ENCODE measurements around the gene C6orf47. TPM values are rescaled to one million over a fixed set of nuclear protein-coding genes. Genes with fewer than 3 reads are reported as not detected.
A peak's percentile ranks its signal among the peaks of the same experiment; 100 is the strongest.

The C6orf47 gene
- total and polyA plus RNA-seq, 10 of the 15 experiments (the other 5 are each of a cell fraction or from before 2014, with no cell fraction given): 0.16 to 20.4 (median 17.3) TPM; not detected in 1

DNA sequence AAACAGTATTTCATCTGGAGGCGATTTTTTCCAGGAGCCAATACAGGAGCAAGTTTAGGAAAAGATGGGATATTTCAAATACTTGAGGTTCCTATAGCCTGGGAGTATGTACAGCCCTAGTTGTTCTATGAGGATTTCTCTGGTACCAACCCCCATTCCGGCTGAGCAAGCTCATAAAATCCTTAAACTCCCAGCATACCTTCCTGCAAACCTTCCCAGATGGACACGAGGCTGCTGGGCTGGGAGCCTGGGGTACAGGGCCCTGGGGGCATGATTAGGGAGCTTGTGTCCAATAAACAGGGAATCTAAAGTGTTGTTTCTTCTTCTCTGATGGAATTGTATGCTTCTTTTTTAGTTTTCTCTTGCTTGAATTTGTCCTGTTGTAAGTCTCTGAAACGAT lies 38.6 kb downstream of the C6orf47 start:
- H2AFZ ChIP-seq (ENCODE audit: control insufficient read depth, low read depth, low read length): no peak overlapping the region
- ChIA-PET SMC1A (ENCODE audit: uncharacterized antibody, unreplicated experiment) (interaction anchor here (0.7 to 2.9 kb wide), 16 partner anchors 12 to 241 kb away, joined by 3 to 15 read pairs (median 4); partner anchors contain the start of genes BAG6, C6orf47, DDX39B and GPANK1), RAD21 (ENCODE audit: unreplicated experiment) (interaction anchor here (0.6 to 2.6 kb wide), 7 partner anchors 23 to 208 kb away, joined by 3 to 11 read pairs (median 3); partner anchors contain the start of genes ATP6V1G2, BAG6, NFKBIL1 and TNF), CTCF (interaction anchor here (0.9 to 3.0 kb wide), 11 partner anchors 22 to 81 kb away, joined by 3 to 17 read pairs (median 4); partner anchors contain the start of genes ABHD16A, ATP6V1G2, BAG6 and LY6G5C), POLR2A (interaction anchor here (0.6 to 5.2 kb wide), 19 partner anchors 12 to 313 kb away, joined by 3 to 58 read pairs (median 3); partner anchors contain the start of genes ABHD16A, APOM, BAG6 and C6orf47)
- H3K27ac ChIP-seq (ENCODE audit: control insufficient read depth, insufficient read depth): peak overlapping the region; percentile 96
- in situ Hi-C loops (cut with MboI): no loop called here
- peak overlapping the region; percentile 99 for H3K9ac ChIP-seq (ENCODE audit: control insufficient read depth, insufficient read depth, low read length)
- H3K36me3 ChIP-seq (ENCODE audit: control insufficient read depth in 2 of 2, insufficient read depth in 2 of 2, low read length in 1 of 2): peaks cover 26 to 32% of the 10 kb centered on the region in 2 experiments
- peaks cover 39% of the 10 kb centered on the region for H3K79me2 ChIP-seq (ENCODE audit: control insufficient read depth, insufficient read depth, low read length)
- no peak for ATAC-seq
- no peak for DNase-seq (ENCODE audit: low read depth, low spot score)
- peaks cover 4% of the 10 kb centered on the region; the same call in 1 of the 2 replicates for H4K20me1 ChIP-seq (ENCODE audit: control insufficient read depth, insufficient read depth)
- intact Hi-C loops (cut with micrococcal nuclease; ENCODE audit: unreplicated experiment): no loop called here
- TF ChIP-seq GABPA (IDR thresholded peaks at IDR 0.05; ENCODE audit: low read depth) (no peak), SPI1 (IDR thresholded peaks at IDR 0.05; ENCODE audit: borderline replicate concordance, insufficient read depth, low read depth, low read length) (no peak)
- FAIRE-seq: no peak
- H3K4me1 ChIP-seq (ENCODE audit: control insufficient read depth, insufficient read depth, low read length): peaks cover 3% of the 10 kb centered on the region
- H3K4me3 ChIP-seq: peak overlapping the region; percentile 86
- H3K4me2 ChIP-seq (ENCODE audit: control insufficient read depth, insufficient read depth): peak overlapping the region; percentile 74
- H3K9me3 ChIP-seq (replicated peaks; ENCODE audit: control insufficient read depth, insufficient read depth, low read length): no peaks in the 10 kb centered on the region
- no TSS peak for BruUV-seq (replicated peaks)
- no peaks in the 10 kb centered on the region for H3K27me3 ChIP-seq (replicated peaks in 1 of 2; ENCODE audit: control insufficient read depth in 2 of 2, insufficient read depth in 2 of 2, low read length in 1 of 2)
- WGBS (ENCODE audit: insufficient coverage, insufficient replicate concordance, low lambda C conversion rate, missing lambda C conversion rate): 7% methylated on average over 4 of the region's 4 CpGs

- POLR2A ChIA-PET: interaction anchor here (0.6 to 5.2 kb wide), 18 partner anchors 11 to 313 kb away, joined by 3 to 58 read pairs (median 4); partner anchors contain the start of genes APOM, BAG6, C6orf47 and DDX39B
- CTCF ChIA-PET: interaction anchor here (0.9 to 3.0 kb wide), 9 partner anchors 22 to 82 kb away, joined by 3 to 17 read pairs (median 3); partner anchors contain the start of genes ABHD16A, ATP6V1G2, BAG6 and LY6G5C
- Histone ChIP-seq H2AFZ (ENCODE audit: control insufficient read depth, low read depth, low read length) (no peak overlapping the region), H3K4me3 (peak overlapping the region; percentile 86), H3K79me2 (ENCODE audit: control insufficient read depth, insufficient read depth, low read length) (peaks cover 42% of the 10 kb centered on the region), H3K4me2 (ENCODE audit: control insufficient read depth, insufficient read depth) (peak overlapping the region; percentile 74), H3K27ac (ENCODE audit: control insufficient read depth, insufficient read depth) (peak overlapping the region; percentile 96), H3K9me3 (replicated peaks; ENCODE audit: control insufficient read depth, insufficient read depth, low read length) (no peaks in the 10 kb centered on the region), H3K4me1 (ENCODE audit: control insufficient read depth, insufficient read depth, low read length) (peaks cover 6% of the 10 kb centered on the region), H3K36me3 (ENCODE audit: control insufficient read depth in 2 of 2, insufficient read depth in 2 of 2, low read length in 1 of 2) (peaks cover 21 to 31% of the 10 kb centered on the region in 2 experiments), H3K9ac (ENCODE audit: control insufficient read depth, insufficient read depth, low read length) (peak overlapping the region; percentile 99), H3K27me3 (replicated peaks in 1 of 2; ENCODE audit: control insufficient read depth in 2 of 2, insufficient read depth in 2 of 2, low read length in 1 of 2) (no peaks in the 10 kb centered on the region), H4K20me1 (ENCODE audit: control insufficient read depth, insufficient read depth) (peaks cover 4% of the 10 kb centered on the region; the same call in 1 of the 2 replicates)
- in situ Hi-C loops (cut with MboI) (no loop called here), intact Hi-C loops (cut with micrococcal nuclease; ENCODE audit: unreplicated experiment) (no loop called here)
- ATAC-seq (no peak), DNase-seq (ENCODE audit: low read depth, low spot score) (no peak), FAIRE-seq (no peak)
- BruUV-seq (replicated peaks): TSS peak; percentile 67
- RAD21 ChIA-PET (ENCODE audit: unreplicated experiment): interaction anchor here (0.6 to 2.6 kb wide), 5 partner anchors 22 to 209 kb away, joined by 3 to 11 read pairs (median 5); partner anchors contain the start of genes ATP6V1G2, BAG6, NFKBIL1 and TNF
- SMC1A ChIA-PET (ENCODE audit: uncharacterized antibody, unreplicated experiment): interaction anchor here (0.8 to 2.9 kb wide), 12 partner anchors 12 to 209 kb away, joined by 3 to 15 read pairs (median 6); partner anchors contain the start of genes BAG6, C6orf47, DDX39B and GPANK1
- TF ChIP-seq, protein P1, sequence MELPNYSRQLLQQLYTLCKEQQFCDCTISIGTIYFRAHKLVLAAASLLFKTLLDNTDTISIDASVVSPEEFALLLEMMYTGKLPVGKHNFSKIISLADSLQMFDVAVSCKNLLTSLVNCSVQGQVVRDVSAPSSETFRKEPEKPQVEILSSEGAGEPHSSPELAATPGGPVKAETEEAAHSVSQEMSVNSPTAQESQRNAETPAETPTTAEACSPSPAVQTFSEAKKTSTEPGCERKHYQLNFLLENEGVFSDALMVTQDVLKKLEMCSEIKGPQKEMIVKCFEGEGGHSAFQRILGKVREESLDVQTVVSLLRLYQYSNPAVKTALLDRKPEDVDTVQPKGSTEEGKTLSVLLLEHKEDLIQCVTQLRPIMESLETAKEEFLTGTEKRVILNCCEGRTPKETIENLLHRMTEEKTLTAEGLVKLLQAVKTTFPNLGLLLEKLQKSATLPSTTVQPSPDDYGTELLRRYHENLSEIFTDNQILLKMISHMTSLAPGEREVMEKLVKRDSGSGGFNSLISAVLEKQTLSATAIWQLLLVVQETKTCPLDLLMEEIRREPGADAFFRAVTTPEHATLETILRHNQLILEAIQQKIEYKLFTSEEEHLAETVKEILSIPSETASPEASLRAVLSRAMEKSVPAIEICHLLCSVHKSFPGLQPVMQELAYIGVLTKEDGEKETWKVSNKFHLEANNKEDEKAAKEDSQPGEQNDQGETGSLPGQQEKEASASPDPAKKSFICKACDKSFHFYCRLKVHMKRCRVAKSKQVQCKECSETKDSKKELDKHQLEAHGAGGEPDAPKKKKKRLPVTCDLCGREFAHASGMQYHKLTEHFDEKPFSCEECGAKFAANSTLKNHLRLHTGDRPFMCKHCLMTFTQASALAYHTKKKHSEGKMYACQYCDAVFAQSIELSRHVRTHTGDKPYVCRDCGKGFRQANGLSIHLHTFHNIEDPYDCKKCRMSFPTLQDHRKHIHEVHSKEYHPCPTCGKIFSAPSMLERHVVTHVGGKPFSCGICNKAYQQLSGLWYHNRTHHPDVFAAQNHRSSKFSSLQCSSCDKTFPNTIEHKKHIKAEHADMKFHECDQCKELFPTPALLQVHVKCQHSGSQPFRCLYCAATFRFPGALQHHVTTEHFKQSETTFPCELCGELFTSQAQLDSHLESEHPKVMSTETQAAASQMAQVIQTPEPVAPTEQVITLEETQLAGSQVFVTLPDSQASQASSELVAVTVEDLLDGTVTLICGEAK (IDR thresholded peaks at IDR 0.05; ENCODE audit: borderline replicate concordance): peak; percentile 11; the same call in 1 of the 2 replicates
- no peak for TF ChIP-seq RCOR1 (conservative IDR thresholded peaks at IDR 0.05; ENCODE audit: low read depth, low read length)
- WGBS (ENCODE audit: insufficient coverage, insufficient replicate concordance, low lambda C conversion rate, missing lambda C conversion rate): 2% methylated on average over 15 of the region's 15 CpGs
Measured at GRCh38 chr6:31621320-31621939, 39.1 kb downstream of the C6orf47 start.
